Adrenal gland (tissue), 12 donors: ENCODE results near the gene GUCY1A1. TPM values are rescaled to one million over a fixed set of nuclear protein-coding genes. Genes with fewer than 3 reads are reported as not detected.

Experiments
- DNase-seq, 7 donors: peaks; one replicate each; pipeline ENCODE4 v3.0.0-alpha.2; 2019 to 2020
- H3K27ac ChIP-seq, 5 donors: fragments of 200-600 bp; sonication (generic) in 4 of 5; 1 replicate in 3 of 5; 2 replicates in 2 of 5; pipeline versions ENCODE4 v1.5.1 to v1.8.0; 2016 to 2020; ENCODE audit warnings: mild to moderate bottlenecking in 1 of 5
- H3K27me3 ChIP-seq: fragments of 200-600 bp; 2 replicates; pipeline ENCODE4 v1.8.0; 2021
- H3K36me3 ChIP-seq, 2 donors: fragments of 200-600 bp; replicated peaks in 1 of 2; 1 replicate in 1 of 2; 2 replicates in 1 of 2; pipeline versions ENCODE4 v1.5.1 to v1.8.0; 2018 to 2022
- H3K4me1 ChIP-seq, 2 donors: fragments of 200-600 bp; replicated peaks in 1 of 2; 1 replicate in 1 of 2; 2 replicates in 1 of 2; pipeline versions ENCODE4 v1.5.1 to v1.8.0; 2018 to 2021
- H3K4me3 ChIP-seq, 4 donors: fragments of 200-600 bp; sonication (generic) in 3 of 4; one replicate each; pipeline ENCODE4 v1.5.1; 2016 to 2018
- H3K9me3 ChIP-seq, 3 donors: fragments of 200-600 bp; sonication (generic) in 1 of 3; replicated peaks in 1 of 3; 1 replicate in 2 of 3; 2 replicates in 1 of 3; pipeline versions ENCODE4 v1.5.1 to v1.8.0; 2016 to 2021
- POLR2A ChIP-seq, 2 donors: fragments of 450-650 bp; IDR thresholded peaks; one replicate each; pipeline ENCODE4 v1.6.1; 2017; ENCODE audit warnings: antibody characterized with exemption in 2 of 2, mild to moderate bottlenecking in 2 of 2, moderate library complexity in 1 of 2
- WGBS, 4 donors: extraction: QIAGEN DNeasy Blood & Tissue Kit in 2 of 4; methylation state at CpG; one replicate each; pipeline versions ENCODE4 v1.1.5 to v1.1.7; 2013 to 2017; 5-methylcytosine and 5-hydroxymethylcytosine counted together
- intact Hi-C, 2 donors: fragments of 100-400 bp; cut with DNase I; formaldehyde crosslinking; loops; one replicate each; pipeline versions ENCODE4 v1.14.1 to v1.15.0; 2022 to 2023
- polyA plus RNA-seq, 3 donors: library from polyadenylated mRNA; stranded (reverse); fragments of 200-250 nt in 2 of 3; fragments of 350-450 nt in 1 of 3; fragmentation: Illumina TruSeq in 1 of 3; extraction: RNeasy Lipid Tissue Mini Kit (QIAGEN cat#74804) in 1 of 3; gene quantifications; one replicate each; pipeline ENCODE4 v1.2.3, GENCODE V29; 2013 to 2014
- total RNA-seq, 9 donors: library from RNA; depleted of rRNA in 4 of 9; stranded (reverse); fragments of >200 nt in 4 of 9; fragments of 120-200 nt in 1 of 9; fragmentation: NEBNext Ultra II Directional in 1 of 9; extraction: Animal tissue kit (Norgen Biotek cat#: 25700) in 1 of 9; gene quantifications; one replicate each; pipeline versions ENCODE4 v1.1.0 to v1.2.4, GENCODE V29; 2013 to 2023
- TF ChIP-seq, protein P1 (sequence below), 6 experiments: fragments of 450-650 bp in 4 of 6; fragments of 200-600 bp in 2 of 6; sonication (generic) in 1 of 6; IDR thresholded peaks; 1 replicate in 5 of 6; 2 replicates in 1 of 6; pipeline versions ENCODE4 v1.5.1 to v1.8.0; 2016 to 2021; ENCODE audit warnings: antibody characterized with exemption in 6 of 6, mild to moderate bottlenecking in 2 of 6, moderate library complexity in 1 of 6
- donor health status: healthy with polysubstance abuse.
- donor health status: Bipolar disorder and iron deficiency.
- donor health status: DM: yes; HTN: yes; CAD: no.
- donor health status: DM: no; HTN: no; CAD: no.
- donor health status: DM: no; HTN: no; CAD: no.
- donor health status: DM: yes; HTN: yes; CAD: no.

Gene GUCY1A1
- total and polyA plus RNA-seq, 12 donors = 2.3 to 17.1 (median 10.3) TPM

DNA sequence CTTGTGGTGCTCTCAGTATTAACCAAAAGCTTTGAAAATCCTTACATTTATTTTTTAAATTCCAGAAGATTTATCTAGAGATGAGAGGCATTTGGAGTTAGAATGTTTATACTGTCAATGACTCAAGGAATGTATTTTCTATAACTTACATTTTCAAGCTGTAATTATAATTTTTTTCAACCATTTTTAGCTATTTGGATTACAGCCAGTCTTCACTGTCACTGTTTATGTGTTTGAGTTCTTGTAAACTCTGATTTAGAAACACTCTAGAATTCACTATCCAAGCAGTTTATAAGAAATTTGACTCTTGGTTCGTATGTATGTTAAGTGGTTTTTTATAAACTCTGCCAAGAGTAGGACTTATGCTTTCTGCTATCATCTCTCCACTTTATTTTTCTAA is 36.7 kb upstream of the GUCY1A1 start:
- Histone ChIP-seq H3K4me3 (no peak overlapping the region), H3K27ac (no peak overlapping the region), H3K27me3 (no peaks in the 10 kb centered on the region), H3K9me3 (no peaks in the 10 kb centered on the region), H3K36me3 (no peaks in the 10 kb centered on the region), H3K4me1 (no peaks in the 10 kb centered on the region)
- WGBS, 4 donors = 56 to 75% (median 67%) methylated on average over 1 of the region's 1 CpG
- TF ChIP-seq, protein P1, sequence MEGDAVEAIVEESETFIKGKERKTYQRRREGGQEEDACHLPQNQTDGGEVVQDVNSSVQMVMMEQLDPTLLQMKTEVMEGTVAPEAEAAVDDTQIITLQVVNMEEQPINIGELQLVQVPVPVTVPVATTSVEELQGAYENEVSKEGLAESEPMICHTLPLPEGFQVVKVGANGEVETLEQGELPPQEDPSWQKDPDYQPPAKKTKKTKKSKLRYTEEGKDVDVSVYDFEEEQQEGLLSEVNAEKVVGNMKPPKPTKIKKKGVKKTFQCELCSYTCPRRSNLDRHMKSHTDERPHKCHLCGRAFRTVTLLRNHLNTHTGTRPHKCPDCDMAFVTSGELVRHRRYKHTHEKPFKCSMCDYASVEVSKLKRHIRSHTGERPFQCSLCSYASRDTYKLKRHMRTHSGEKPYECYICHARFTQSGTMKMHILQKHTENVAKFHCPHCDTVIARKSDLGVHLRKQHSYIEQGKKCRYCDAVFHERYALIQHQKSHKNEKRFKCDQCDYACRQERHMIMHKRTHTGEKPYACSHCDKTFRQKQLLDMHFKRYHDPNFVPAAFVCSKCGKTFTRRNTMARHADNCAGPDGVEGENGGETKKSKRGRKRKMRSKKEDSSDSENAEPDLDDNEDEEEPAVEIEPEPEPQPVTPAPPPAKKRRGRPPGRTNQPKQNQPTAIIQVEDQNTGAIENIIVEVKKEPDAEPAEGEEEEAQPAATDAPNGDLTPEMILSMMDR (IDR thresholded peaks at IDR 0.05) = no peak
- TF ChIP-seq POLR2A (IDR thresholded peaks at IDR 0.05) = no peak
- intact Hi-C loops = no loop called here
- no peak for DNase-seq

DNA sequence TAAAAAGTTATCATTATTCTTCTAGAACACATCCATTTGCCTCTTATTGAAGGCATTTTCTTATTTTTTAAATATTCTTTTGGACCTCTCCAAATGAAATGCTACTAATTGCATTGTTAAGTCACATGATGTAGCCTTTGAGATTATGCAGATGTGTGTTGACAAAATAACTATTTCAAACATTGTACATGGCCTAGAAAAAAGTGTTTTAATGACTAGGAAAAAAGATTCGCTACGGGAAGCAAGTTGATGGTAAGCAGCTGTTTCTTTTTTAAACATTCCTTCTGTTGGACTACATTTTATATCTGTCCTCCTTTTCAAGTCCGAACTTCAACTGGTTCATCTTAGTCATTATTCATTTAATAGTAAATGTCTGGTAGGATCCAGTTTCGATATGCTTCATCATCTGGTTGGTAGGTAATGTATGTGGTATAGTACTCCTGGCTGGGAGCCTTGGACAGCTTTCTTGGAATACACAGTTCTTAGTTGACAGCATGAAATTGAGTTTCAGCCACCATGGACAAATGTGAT is 34.3 kb upstream of the GUCY1A1 start:
- H3K4me1 ChIP-seq = no peaks in the 10 kb centered on the region
- WGBS, 4 donors = 55 to 68% (median 65%) methylated on average over 4 of the region's 4 CpGs
- intact Hi-C loops = no loop called here
- H3K27me3 ChIP-seq = no peaks in the 10 kb centered on the region
- TF ChIP-seq, protein P1 (IDR thresholded peaks at IDR 0.05) = no peak
- no peak for TF ChIP-seq POLR2A (IDR thresholded peaks at IDR 0.05)
- no peak overlapping the region for H3K4me3 ChIP-seq
- H3K9me3 ChIP-seq = no peaks in the 10 kb centered on the region
- H3K36me3 ChIP-seq = no peaks in the 10 kb centered on the region
- no peak overlapping the region for H3K27ac ChIP-seq
- DNase-seq = no peak

DNA sequence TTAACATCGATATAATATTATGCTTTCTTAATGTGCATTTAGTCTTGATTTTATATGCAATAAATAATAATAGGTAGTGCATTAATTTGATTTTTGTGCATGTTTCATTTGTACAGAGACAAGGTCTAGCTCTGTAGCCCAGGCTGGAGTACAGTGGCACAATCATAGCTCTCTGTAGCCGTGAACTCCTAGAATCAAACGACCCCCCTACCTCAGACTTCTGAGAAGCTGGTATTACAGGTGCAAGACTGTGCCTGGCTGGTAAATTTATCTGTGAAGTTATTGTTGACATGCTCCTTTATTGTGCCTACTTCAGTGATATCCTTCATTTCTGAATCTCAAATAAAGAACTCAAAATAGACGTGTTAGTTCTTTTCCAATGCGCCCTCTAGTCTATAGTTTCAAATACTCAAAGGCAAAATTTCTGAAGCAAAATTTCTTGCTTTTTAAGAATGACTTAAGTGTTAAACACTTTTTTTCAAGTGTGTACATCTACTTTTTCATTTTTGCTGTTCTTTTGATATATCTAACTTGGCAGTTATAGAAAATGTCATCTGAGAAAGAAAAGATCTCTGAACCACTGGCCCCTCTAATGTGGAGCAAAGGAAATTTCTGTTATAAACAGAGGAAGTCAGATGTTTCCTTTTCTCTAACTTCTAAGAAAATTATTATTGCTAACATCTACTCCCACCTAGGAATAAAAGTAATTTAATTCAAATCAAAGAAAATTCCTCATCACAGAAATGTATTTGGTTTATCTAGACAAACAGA is 28.3 kb upstream of the GUCY1A1 start:
- Histone ChIP-seq H3K27me3 (no peaks in the 10 kb centered on the region), H3K9me3 (no peaks in the 10 kb centered on the region), H3K4me1 (no peaks in the 10 kb centered on the region), H3K4me3 (no peak overlapping the region), H3K36me3 (no peaks in the 10 kb centered on the region), H3K27ac (no peak overlapping the region)
- TF ChIP-seq, protein P1 (IDR thresholded peaks at IDR 0.05) = no peak
- no peak for DNase-seq
- intact Hi-C loops = no loop called here
- 65 to 73% (median 70%) methylated on average over 5 of the region's 5 CpGs for WGBS, 4 donors

DNA sequence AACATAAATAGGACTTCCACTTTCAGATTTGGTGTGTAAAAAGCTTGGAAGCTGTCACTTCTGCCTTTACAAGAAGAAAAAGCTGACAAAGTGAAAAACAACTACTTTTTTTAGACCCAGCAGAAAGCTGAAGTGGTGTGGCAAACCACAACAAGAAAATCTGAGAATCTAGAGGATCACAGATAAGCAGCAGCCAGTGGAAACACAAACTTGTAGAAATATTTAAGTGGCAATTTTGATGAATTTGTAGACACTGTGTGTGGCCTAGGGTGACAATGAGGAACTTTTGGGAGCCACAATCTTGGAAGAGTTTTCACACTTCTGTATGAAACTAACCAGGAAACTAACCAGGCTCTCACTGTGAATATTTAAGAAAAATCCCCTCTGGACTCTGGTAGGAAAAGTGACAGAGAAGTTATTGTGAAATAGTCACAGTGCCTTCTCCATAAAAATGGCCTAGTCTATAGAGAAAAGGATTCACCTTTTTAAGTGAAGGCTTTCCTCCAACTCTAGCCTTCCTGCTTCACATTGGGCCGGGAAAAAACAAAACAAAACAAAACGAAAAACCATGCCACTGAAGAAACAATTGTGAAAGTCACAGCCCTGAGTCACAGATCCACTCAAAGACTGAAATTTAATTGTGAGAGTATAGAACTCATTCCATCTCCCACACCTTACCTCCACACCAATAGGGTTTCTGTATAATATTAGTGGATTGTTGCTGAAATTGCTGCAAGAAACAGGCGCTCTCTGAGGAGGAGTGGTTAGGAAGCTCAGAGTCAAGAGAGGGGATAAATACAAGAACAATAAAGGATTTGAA is 26.7 kb upstream of the GUCY1A1 start:
- Histone ChIP-seq H3K27ac (no peak overlapping the region), H3K27me3 (no peaks in the 10 kb centered on the region), H3K36me3 (no peaks in the 10 kb centered on the region), H3K4me3 (no peak overlapping the region), H3K9me3 (no peaks in the 10 kb centered on the region), H3K4me1 (no peaks in the 10 kb centered on the region)
- no peak for DNase-seq
- WGBS, 4 donors = 11 to 59% (median 42%) methylated on average over 3 of the region's 3 CpGs
- no peak for TF ChIP-seq POLR2A (IDR thresholded peaks at IDR 0.05)
- TF ChIP-seq, protein P1 (IDR thresholded peaks at IDR 0.05) = no peak
- intact Hi-C loops = no loop called here
